Stimulated activated CD4-positive, alpha-beta T cell treated with anti-CD3 and anti-CD28 coated beads, Interleukin-15, amount 100 ng/mL, for 24 hours (primary cell): Measurements from ENCODE around the gene NPR3.

Experiments used
- DNase-seq: peaks from one replicate; pipeline ENCODE4 v3.0.0-alpha.2; 2020

The NPR3 gene

GRCh38 chr5:32710550-32711361 is at the start of gene NPR3:
NPR3 (plus strand) TSS chr5:32711321; CDS start chr5:32711777, 456 bp downstream.
- peak; percentile 24 for DNase-seq

GRCh38 chr5:32664523-32664922 is 46.6 kb upstream of the NPR3 start:
- DNase-seq = no peak

GRCh38 chr5:32668552-32668951 is 42.6 kb upstream of the NPR3 start:
- DNase-seq = no peak

GRCh38 chr5:32673272-32673671 is 37.8 kb upstream of the NPR3 start:
- DNase-seq = no peak

- DNase-seq = no peak
Observed at GRCh38 chr5:32677023-32677422, 34.1 kb upstream of the NPR3 start.

GRCh38 chr5:32678472-32678871 is 32.6 kb upstream of the NPR3 start:
- DNase-seq = no peak

GRCh38 chr5:32679218-32679617 is 31.9 kb upstream of the NPR3 start:
- DNase-seq = no peak

- DNase-seq = no peak
Observed at GRCh38 chr5:32680183-32680582, 30.9 kb upstream of the NPR3 start.

GRCh38 chr5:32683125-32683524 is 28.0 kb upstream of the NPR3 start:
- no peak for DNase-seq

- DNase-seq = no peak
Observed at GRCh38 chr5:32684260-32684659, 26.9 kb upstream of the NPR3 start.

- no peak for DNase-seq
Observed at GRCh38 chr5:32686799-32687498, 24.2 kb upstream of the NPR3 start.

- no peak for DNase-seq
Observed at GRCh38 chr5:32687499-32687831, 23.7 kb upstream of the NPR3 start.

GRCh38 chr5:32690153-32690552 is 21.0 kb upstream of the NPR3 start:
- peak; percentile 30 for DNase-seq

GRCh38 chr5:32690666-32691065 is 20.5 kb upstream of the NPR3 start:
- DNase-seq = no peak

- no peak for DNase-seq
Observed at GRCh38 chr5:32692036-32692746, 18.9 kb upstream of the NPR3 start.

- DNase-seq = no peak
Observed at GRCh38 chr5:32703957-32704356, 7.2 kb upstream of the NPR3 start.

- DNase-seq = no peak
Observed at GRCh38 chr5:32707418-32707997, 3.6 kb upstream of the NPR3 start.

- DNase-seq = no peak
Observed at GRCh38 chr5:32708949-32709348, 2.2 kb upstream of the NPR3 start.

- DNase-seq = peak; percentile 75
Observed at GRCh38 chr5:32709750-32710549, 1.2 kb upstream of the NPR3 start.

GRCh38 chr5:32711362-32711680 is 200 bp downstream of the NPR3 start:
- no peak for DNase-seq

- peak; percentile 16 for DNase-seq
Observed at GRCh38 chr5:32711681-32712480, 760 bp downstream of the NPR3 start.
